Measurements from ENCODE around the gene SLC26A8. TPM values are rescaled to one million over a fixed set of nuclear protein-coding genes. Genes with fewer than 3 reads are reported as not detected.
A peak's percentile ranks its signal among the peaks of the same experiment; 100 is the strongest.

The SLC26A8 gene
- total RNA-seq, 6 experiments from 2014 or later = not detected

GRCh38 chr6:36025932-36026327, 1.5 kb upstream of the SLC26A8 start:
- H3K4me1 Mint-ChIP-seq (ENCODE audit: low read depth) = peaks cover 33% of the 10 kb centered on the region
- TF ChIP-seq, protein P1, sequence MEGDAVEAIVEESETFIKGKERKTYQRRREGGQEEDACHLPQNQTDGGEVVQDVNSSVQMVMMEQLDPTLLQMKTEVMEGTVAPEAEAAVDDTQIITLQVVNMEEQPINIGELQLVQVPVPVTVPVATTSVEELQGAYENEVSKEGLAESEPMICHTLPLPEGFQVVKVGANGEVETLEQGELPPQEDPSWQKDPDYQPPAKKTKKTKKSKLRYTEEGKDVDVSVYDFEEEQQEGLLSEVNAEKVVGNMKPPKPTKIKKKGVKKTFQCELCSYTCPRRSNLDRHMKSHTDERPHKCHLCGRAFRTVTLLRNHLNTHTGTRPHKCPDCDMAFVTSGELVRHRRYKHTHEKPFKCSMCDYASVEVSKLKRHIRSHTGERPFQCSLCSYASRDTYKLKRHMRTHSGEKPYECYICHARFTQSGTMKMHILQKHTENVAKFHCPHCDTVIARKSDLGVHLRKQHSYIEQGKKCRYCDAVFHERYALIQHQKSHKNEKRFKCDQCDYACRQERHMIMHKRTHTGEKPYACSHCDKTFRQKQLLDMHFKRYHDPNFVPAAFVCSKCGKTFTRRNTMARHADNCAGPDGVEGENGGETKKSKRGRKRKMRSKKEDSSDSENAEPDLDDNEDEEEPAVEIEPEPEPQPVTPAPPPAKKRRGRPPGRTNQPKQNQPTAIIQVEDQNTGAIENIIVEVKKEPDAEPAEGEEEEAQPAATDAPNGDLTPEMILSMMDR (IDR thresholded peaks at IDR 0.05) = no peak
- H3K27ac Mint-ChIP-seq = peak overlapping the region; percentile 68
- H3K36me3 Mint-ChIP-seq (ENCODE audit: low read depth) = peaks cover 5% of the 10 kb centered on the region
- peaks cover 4% of the 10 kb centered on the region; the same call in 1 of the 2 replicates for H3K9me3 Mint-ChIP-seq
- H3K4me3 Mint-ChIP-seq = peak overlapping the region; percentile 56
- H3K27me3 Mint-ChIP-seq (ENCODE audit: insufficient read depth) = peaks cover 2% of the 10 kb centered on the region
- DNase-seq = peak; percentile 19

DNA sequence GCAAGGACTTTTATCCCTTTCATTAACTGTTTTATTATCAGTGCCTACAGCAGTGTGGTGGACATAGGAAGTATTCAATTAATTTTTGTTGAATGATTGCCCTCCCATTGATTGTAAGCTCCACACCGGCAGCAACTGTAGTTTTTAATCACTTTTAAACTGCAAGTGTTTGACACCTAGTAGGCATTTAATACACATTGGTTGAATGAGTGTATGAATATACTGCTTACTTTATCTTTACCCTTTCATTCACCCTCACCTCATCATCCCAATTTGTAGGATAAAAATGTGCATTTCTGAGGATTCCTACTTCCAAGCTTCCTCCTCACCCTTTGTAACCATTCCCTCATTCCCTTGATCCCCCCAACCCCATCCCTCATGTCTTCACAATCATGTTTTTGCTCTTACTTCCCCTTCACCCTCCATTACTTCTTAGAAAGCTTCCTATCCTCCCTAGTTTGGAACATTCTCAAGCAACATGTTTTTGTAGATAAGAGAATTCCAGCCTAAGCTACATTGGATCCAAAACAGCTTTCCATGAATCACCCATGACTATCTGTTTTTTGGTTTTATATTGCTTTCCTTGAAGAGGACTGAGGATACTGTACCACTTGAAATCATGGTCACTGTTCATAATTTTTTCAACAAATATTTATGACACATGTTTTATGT, 955 bp upstream of the SLC26A8 start:
- DNase-seq = peak; percentile 20
- Mint-ChIP-seq H3K27ac (peak overlapping the region; percentile 68), H3K4me1 (ENCODE audit: low read depth) (peaks cover 33% of the 10 kb centered on the region), H3K4me3 (peak overlapping the region; percentile 56), H3K36me3 (ENCODE audit: low read depth) (peaks cover 5% of the 10 kb centered on the region), H3K9me3 (peaks cover 4% of the 10 kb centered on the region; the same call in 1 of the 2 replicates), H3K27me3 (ENCODE audit: insufficient read depth) (peaks cover 2% of the 10 kb centered on the region)
- TF ChIP-seq, protein P1 (IDR thresholded peaks at IDR 0.05) = no peak

DNA sequence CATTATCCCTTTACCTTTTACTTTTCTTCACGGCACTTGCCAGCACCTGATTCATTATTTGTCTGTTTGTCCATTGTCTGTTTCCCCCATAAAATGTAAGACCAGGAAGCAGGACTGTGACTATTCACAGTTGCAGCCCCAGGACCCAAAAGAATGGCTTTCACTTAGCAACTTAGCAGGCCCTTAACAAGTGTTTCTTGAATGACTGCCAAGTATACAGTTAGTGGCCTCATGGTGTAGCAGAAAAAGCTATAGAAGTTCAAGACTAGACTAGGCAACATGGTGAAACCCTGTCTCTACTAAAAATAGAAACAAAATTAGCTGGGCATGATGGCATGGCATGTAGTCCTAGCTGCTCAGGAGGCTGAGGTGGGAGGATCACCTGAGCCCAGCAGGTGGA, 4.3 kb downstream of the SLC26A8 start:
- H3K4me3 Mint-ChIP-seq = no peak overlapping the region
- no peaks in the 10 kb centered on the region for H3K9me3 Mint-ChIP-seq
- DNase-seq = no peak
- H3K27me3 Mint-ChIP-seq (ENCODE audit: insufficient read depth) = peaks cover 10% of the 10 kb centered on the region
- H3K4me1 Mint-ChIP-seq (ENCODE audit: low read depth) = peaks cover 5% of the 10 kb centered on the region
- TF ChIP-seq, protein P1 (IDR thresholded peaks at IDR 0.05) = no peak
- no peaks in the 10 kb centered on the region for H3K36me3 Mint-ChIP-seq (ENCODE audit: low read depth)
- H3K27ac Mint-ChIP-seq = no peak overlapping the region

- H3K4me3 Mint-ChIP-seq = no peak overlapping the region
- peaks cover 10% of the 10 kb centered on the region for H3K27me3 Mint-ChIP-seq (ENCODE audit: insufficient read depth)
- no peak overlapping the region for H3K27ac Mint-ChIP-seq
- H3K36me3 Mint-ChIP-seq (ENCODE audit: low read depth) = no peaks in the 10 kb centered on the region
- no peaks in the 10 kb centered on the region for H3K4me1 Mint-ChIP-seq (ENCODE audit: low read depth)
- no peak for DNase-seq
- TF ChIP-seq, protein P1 (IDR thresholded peaks at IDR 0.05) = no peak
- H3K9me3 Mint-ChIP-seq = no peaks in the 10 kb centered on the region
These were observed 5.3 kb downstream of the SLC26A8 start for GRCh38 chr6:36019167-36019566.

GRCh38 chr6:36018339-36018738, 6.1 kb downstream of the SLC26A8 start:
- Mint-ChIP-seq H3K36me3 (ENCODE audit: low read depth) (no peaks in the 10 kb centered on the region), H3K27me3 (ENCODE audit: insufficient read depth) (peaks cover 10% of the 10 kb centered on the region), H3K4me3 (no peak overlapping the region), H3K27ac (no peak overlapping the region), H3K9me3 (no peaks in the 10 kb centered on the region), H3K4me1 (ENCODE audit: low read depth) (no peaks in the 10 kb centered on the region)
- DNase-seq = no peak
- TF ChIP-seq, protein P1 (IDR thresholded peaks at IDR 0.05) = no peak
